Stimulated activated CD8-positive, alpha-beta memory T cell treated with anti-CD3 and anti-CD28 coated beads, Interleukin-2, amount 100 ng/mL, for 48 hours (primary cell): ENCODE results near the gene PLEKHH3.
"Not testable (repeated sequence)": the region's sequence is repeated elsewhere in the genome, so short reads cannot be mapped to it uniquely, and the experiment has no call there.

Source experiments
- DNase-seq, 2 donors: peaks; one replicate each; pipeline ENCODE4 v3.0.0-alpha.2; 2020; ENCODE audit warnings: low read depth in 2 of 2

The PLEKHH3 gene

GRCh38 chr17:42670789-42671657, 5.8 kb downstream of the PLEKHH3 start:
- no peak for DNase-seq

GRCh38 chr17:42669977-42670788, 6.6 kb downstream of the PLEKHH3 start:
- no peak for DNase-seq

GRCh38 chr17:42669705-42669976, 7.2 kb downstream of the PLEKHH3 start:
- DNase-seq, result no peak

- no peak for DNase-seq
These were observed 9.5 kb downstream of the PLEKHH3 start for GRCh38 chr17:42667088-42667951.

DNA sequence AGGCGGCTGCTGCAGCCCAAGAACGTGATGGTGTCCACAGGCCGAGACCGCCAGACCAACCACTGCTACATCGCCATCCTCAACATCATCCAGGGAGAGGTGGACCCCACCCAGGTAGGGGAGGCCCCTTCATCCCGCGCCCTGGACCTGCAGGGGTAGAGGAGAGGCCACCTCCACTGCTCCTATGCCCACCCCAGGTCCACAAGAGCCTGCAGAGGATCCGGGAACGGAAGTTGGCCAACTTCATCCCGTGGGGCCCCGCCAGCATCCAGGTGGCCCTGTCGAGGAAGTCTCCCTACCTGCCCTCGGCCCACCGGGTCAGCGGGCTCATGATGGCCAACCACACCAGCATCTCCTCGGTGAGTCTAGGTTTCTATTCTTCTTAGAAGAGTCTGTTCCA, 10.7 kb downstream of the PLEKHH3 start:
- DNase-seq, result not testable (repeated sequence)

DNA sequence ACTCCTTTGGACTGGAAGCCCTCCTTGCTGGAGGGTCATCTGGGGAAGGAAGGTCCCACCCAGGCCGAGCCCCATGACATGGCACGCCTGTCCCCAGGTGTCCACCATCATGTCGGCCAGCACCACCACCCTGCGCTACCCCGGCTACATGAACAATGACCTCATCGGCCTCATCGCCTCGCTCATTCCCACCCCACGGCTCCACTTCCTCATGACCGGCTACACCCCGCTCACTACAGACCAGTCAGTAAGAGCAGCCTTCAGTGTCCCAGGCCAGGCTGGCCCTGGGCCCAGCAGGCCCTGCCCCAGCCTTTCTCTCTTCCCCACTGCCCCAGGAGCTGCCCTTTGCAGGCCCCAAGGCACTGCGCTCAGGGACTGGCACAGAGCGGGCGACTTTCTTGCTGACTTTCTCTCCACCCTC, 11.2 kb downstream of the PLEKHH3 start:
- DNase-seq, result no peak

GRCh38 chr17:42660692-42661345, 16.0 kb downstream of the PLEKHH3 start:
- DNase-seq, result no peak

- DNase-seq, result not testable (repeated sequence)
These were observed 16.9 kb downstream of the PLEKHH3 start for GRCh38 chr17:42659932-42660274.

DNA sequence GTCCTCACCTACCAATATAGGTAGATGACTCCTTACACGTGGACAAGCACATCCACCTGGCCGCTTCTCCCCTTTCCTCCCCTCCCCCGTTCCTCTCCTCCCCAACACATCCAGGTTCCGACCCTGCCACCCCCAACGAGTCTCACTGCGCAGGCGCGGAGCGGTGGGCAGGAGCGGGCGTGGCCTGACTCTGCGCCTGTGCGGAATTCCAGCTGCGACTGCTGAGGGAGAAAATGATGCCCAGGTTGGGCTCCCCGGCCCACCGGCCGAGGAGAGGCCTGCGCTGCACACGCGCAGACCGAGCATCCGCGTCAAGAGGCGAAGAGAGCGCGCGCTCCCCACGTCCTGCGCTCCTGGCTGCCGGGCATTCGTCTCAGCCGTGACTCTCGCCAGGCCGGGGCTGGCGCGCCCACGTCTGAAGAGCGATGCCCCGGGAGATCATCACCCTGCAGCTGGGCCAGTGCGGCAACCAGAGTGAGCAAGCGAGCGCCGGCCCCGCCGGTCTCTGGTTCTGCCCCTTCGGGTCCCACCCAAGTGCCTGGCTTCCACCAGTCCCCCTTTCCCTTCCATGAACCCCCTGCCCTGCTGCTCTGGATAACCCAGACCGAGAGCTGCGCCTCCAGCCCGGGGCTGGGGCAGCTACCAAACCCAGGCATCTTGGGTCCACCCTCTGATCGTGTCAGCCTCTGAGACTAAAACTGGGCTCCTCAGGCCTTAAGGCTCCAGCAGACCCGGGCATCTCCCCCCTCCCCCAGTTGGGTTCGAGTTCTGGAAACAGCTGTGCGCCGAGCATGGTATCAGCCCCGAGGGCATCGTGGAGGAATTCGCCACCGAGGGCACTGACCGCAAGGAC, 17.5 kb downstream of the PLEKHH3 start, which contains the start of gene TUBG2:
TUBG2 (plus strand) TSS at position 206 of the 853 bp plus-strand sequence; CDS start at position 426, 220 bp downstream.
- DNase-seq, result peak; percentile 67 to 72

DNA sequence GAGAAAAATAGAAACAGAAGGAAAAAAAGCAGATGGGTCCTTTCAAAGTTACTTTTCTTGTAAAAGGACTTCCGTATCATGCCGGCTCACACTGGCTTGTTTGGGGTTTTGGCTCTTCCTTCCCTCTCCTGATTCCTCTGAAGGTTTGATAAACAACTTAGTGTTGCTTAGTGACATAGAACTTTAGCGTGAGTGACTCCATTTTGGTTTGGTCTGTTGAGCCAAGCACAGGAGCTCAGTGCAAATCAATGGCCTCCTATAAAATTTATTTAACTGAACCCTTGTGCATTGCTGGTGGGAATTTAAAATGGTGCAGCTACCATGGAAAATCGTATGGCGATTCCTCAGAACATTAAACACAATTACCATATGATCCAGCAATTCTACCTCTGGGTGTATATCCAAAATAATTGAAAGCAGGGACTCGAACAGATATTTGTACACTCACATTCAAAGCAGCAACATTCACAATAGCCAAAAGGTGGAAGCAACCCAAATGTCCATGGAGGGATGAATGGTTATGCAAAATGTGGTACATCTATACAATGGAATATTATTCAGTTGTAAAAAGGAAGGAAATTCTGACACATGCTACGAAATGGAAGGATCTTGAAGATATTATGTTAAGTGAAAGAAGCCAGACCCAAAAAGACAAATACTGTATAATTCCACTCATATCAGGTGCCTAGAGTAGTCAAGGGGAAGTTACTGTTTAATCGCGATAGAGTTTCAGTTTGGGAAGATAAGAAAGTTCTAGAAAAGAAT, 18.8 kb downstream of the PLEKHH3 start:
- no peak for DNase-seq

GRCh38 chr17:42655528-42655927, 21.3 kb downstream of the PLEKHH3 start:
- no peak for DNase-seq

- DNase-seq, result no peak
These were observed 23.3 kb downstream of the PLEKHH3 start for GRCh38 chr17:42653179-42654124.

DNA sequence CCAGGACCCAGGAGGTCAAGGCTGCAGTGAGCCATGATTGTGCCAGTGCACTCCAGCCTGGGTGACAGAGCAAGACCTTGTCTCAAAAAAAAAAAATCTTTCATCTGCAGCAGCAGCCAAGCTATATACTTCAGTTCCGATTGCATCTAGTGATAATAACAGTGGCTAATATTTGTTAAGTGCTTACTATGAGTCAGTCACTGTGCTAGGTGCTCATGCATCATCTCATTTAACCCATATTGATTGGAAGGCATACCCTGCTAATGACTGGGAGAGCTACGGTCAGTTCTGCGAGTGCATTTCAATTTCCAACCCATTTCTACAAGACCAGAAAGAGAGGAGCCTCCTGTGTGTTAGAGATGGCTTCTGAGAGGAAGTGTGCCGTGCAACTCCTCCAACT, 25.4 kb downstream of the PLEKHH3 start:
- DNase-seq, result no peak

- DNase-seq, result no peak
These were observed 29.0 kb downstream of the PLEKHH3 start for GRCh38 chr17:42647778-42648177.

GRCh38 chr17:42642336-42642735, 34.5 kb downstream of the PLEKHH3 start:
- no peak for DNase-seq

DNA sequence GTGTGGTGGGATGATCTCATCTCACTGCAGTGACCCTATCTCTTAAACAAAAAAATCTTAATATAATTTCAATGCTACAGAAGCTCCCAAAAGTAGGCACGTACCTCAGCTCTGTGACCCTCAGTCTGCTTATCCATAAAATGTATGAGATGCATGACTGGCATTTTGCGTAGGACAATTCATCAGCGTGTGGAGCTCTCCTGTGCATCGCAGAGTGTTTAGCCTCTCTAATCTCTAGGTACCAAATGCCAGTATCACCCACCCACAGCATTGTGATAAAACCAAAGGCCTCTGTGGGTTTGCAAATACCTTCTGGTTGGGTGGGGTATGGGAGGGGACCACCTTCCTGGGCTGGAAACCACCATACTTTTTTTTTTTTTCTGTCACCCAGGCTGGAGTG, 36.7 kb downstream of the PLEKHH3 start:
- DNase-seq, result no peak

- no peak for DNase-seq
These were observed 37.2 kb downstream of the PLEKHH3 start for GRCh38 chr17:42639525-42640113.

DNA sequence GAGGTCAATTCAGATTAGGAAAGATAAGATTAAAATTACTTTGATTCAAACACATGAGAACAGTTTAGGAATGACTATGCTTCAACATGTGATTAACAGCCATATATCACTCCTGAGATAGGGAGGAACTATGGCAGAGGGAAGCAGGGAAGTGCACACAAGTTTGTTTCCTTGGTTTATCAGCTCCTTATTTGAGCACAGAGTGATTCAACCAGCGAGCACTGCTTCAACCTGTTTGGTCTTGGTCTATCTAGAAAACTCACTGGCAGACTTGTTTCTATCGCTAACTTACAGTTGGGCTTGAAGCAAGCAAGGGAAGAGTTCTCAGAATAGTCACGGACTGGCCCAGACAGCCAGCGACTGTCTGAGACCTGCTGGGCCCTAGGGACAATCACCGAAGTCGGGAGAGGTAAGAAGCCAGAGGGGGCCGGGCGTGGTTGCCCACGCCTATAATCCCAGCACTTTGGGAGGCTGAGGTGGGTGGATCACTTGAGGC, 43.8 kb downstream of the PLEKHH3 start:
- DNase-seq, result no peak
